Measurements from ENCODE around the gene FPGS. TPM values are rescaled to one million over a fixed set of nuclear protein-coding genes. Genes with fewer than 3 reads are reported as not detected.

The FPGS gene
- total RNA-seq, 1 donor from 2014 or later, result 31.5 TPM

Small RNA genes lying within 50 kb of the gene (microRNA-seq; reads per million reads assigned to microRNA genes)
- not detected for gene MIR2861
- not detected for gene MIR3960

Other genes with a start within 250 kb of the FPGS start
- gene STXBP1, start 190.6 kb upstream of the FPGS start, total RNA-seq, result 50.9 TPM
- not detected for gene CFAP157, start 95.9 kb upstream of the FPGS start, total RNA-seq
- 13.3 TPM for gene PTRH1, start 87.2 kb upstream of the FPGS start, total RNA-seq
- gene TTC16, start 86.8 kb upstream of the FPGS start, total RNA-seq, result 0.48 TPM
- 3.3 TPM for gene TOR2A, start 67.6 kb upstream of the FPGS start, total RNA-seq
- gene SH2D3C, start 24.2 kb upstream of the FPGS start, total RNA-seq, result 18.2 TPM
- gene CDK9, start 16.8 kb upstream of the FPGS start, total RNA-seq, result 44.4 TPM
- 118 TPM for gene ENG, start 51.8 kb downstream of the FPGS start, total RNA-seq
- 932 TPM for gene AK1, start 74.8 kb downstream of the FPGS start, total RNA-seq
- 38.2 TPM for gene ST6GALNAC6, start 96.7 kb downstream of the FPGS start, total RNA-seq
- 18.1 TPM for gene ST6GALNAC4, start 114.2 kb downstream of the FPGS start, total RNA-seq
- gene PIP5KL1, start 127.9 kb downstream of the FPGS start, total RNA-seq, result 0.48 TPM
- 9.9 TPM for gene DPM2, start 135.0 kb downstream of the FPGS start, total RNA-seq
- gene EEIG1, start 178.1 kb downstream of the FPGS start, total RNA-seq, result 21.8 TPM